GM10266 (cell line): ENCODE measurements around the gene LDLRAD4.
A peak's percentile ranks its signal among the peaks of the same experiment; 100 is the strongest.

Experiments used
- DNase-seq: peaks from one replicate; pipeline ENCODE4 v3.0.0; 2012; ENCODE audit errors: extremely low spot score
- TF ChIP-seq, protein P1 (sequence below): IDR thresholded peaks from 2 replicates; pipeline ENCODE4 v1.5.1; 2012; ENCODE audit warnings: mild to moderate bottlenecking, low read depth; ENCODE audit not compliant: control insufficient read depth, insufficient read depth; ENCODE audit errors: missing control alignments

The LDLRAD4 gene

DNA sequence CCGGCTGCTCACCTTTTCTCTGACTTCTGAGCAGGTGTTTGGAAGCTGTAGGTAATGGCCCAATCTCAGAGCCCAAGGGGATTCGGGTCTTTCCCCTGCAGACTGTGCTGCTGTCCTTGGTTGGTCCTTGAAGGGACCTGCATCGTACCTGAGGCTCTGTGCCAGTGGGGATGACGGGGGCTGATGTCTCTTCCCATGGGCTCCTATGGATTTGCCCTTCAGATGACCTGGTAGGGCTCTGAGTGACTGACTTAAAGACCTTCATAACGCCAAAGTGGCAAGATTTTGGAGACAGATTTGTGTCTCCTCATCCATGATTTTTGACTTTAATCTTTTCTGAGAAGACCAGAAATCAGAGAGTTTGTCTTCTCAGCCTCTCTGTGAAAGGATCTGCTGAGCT is 341.7 kb downstream of the LDLRAD4 start:
- no peak for DNase-seq
- TF ChIP-seq, protein P1, sequence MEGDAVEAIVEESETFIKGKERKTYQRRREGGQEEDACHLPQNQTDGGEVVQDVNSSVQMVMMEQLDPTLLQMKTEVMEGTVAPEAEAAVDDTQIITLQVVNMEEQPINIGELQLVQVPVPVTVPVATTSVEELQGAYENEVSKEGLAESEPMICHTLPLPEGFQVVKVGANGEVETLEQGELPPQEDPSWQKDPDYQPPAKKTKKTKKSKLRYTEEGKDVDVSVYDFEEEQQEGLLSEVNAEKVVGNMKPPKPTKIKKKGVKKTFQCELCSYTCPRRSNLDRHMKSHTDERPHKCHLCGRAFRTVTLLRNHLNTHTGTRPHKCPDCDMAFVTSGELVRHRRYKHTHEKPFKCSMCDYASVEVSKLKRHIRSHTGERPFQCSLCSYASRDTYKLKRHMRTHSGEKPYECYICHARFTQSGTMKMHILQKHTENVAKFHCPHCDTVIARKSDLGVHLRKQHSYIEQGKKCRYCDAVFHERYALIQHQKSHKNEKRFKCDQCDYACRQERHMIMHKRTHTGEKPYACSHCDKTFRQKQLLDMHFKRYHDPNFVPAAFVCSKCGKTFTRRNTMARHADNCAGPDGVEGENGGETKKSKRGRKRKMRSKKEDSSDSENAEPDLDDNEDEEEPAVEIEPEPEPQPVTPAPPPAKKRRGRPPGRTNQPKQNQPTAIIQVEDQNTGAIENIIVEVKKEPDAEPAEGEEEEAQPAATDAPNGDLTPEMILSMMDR: no peak

DNA sequence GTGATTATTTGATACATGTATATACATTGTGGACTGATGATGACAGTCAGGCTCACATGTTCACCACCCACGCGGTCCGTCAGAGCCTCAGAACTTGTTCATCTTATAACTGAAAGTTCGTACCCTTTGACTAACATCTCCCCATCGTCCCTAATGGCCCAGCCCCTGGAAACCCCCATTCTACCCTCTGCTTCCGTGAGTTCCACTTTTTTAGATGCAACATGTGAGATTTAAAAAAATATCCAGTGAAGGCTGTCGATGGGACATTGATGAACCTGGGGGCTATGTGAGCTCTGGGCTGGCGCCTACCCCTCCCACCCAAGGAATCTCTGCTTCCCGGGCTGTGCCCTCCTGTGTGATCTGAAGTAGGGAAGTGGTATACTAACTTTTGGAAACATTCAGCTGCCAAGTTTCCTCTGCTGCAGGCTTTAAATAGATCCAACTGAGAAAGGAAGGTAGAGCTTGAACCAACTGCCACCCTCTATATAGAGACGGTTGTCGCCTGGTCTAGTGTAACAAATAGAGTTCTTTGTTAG is 344.0 kb downstream of the LDLRAD4 start:
- DNase-seq: peak; percentile 82

DNA sequence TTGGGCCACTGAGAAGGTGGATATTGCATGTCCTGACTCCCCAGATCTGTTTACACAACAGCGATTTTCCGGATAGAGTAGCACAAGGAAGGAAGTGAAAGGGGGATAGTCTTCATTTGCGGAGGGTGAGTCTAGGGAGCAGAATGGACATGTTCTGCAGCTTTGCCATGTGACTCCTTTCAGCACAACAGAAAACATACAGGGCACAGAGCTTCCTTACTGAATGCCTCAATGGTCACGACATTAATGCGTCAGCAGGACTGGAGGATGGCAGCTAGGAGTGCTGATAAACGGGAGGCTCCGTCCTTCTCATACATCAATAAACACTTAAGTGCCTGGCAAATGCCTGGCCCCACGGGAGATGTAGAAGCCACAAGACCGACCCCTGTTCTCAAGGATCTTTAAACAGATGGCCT is 344.8 kb downstream of the LDLRAD4 start:
- TF ChIP-seq, protein P1: no peak
- DNase-seq: no peak

More for the DNA sequence above, 344.0 kb downstream of the LDLRAD4 start:
- TF ChIP-seq, protein P1: no peak

DNA sequence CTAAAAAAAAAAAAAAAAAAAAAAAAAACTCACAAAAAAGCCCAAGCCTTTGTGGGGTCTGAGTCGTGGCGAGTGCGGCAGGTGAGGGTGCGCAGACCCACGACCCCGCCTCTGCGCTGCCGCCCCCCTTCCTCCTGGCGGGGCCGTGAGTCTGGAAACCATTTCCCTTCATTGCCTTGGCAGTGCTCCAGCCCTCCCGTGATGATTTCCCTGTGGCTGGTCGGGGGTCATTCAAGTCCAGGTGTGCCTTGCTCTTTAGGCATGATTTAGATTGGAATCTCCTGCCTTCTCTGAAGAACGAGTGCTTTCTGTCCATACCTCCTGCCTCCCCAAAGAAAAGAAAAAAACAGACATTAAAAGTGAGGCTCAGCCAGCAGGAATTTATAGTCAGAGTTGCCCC is 346.0 kb downstream of the LDLRAD4 start:
- TF ChIP-seq, protein P1: no peak
- DNase-seq: no peak

GRCh38 chr18:13565228-13565627 is 346.7 kb downstream of the LDLRAD4 start:
- DNase-seq: no peak
- TF ChIP-seq, protein P1: no peak

DNA sequence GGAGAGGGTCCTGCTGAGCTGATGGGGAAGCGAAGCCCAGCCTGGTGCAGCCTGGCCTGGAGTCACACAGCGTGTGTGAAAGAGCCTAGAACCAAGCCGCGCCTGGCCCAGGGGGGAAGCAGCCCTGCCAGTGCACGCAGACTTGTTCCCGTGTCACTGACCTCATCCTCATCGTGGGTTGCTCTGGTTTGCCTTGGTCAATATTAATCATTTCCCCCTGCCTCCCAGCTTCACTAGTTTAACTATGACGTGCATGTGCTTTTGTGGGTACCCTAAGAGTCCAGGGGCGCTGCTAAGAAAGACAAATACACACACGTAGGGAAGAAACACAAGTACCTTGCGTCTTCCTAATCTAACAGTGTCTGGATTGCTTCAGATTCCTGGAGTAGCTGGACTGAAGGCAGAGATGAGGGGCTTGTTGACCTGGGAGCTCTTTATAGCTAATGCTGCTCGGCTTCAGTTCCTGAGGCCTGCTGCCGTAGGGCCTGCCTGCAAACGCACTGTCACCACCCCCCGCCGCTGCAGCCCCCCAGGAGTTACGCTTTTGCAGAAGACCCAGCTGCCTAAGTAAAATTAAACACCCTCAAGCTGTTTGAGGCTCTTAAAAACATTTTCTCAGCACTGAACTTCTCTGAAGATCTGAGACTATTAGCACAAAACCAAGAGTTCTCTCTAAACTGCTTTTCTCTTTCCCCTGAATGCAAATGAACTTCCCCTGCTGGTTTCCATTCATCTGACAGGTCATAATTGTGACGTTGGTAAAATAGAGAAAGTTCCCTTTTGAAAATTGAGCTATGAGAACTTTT is 348.6 kb downstream of the LDLRAD4 start:
- TF ChIP-seq, protein P1: no peak
- peak; percentile 81 for DNase-seq
